Measurements from ENCODE around the gene RALB. TPM values are rescaled to one million over a fixed set of nuclear protein-coding genes. Genes with fewer than 3 reads are reported as not detected.
A peak's percentile ranks its signal among the peaks of the same experiment; 100 is the strongest.
"Not testable (repeated sequence)": the region's sequence is repeated elsewhere in the genome, so short reads cannot be mapped to it uniquely, and the experiment has no call there.

RALB gene
- polyA plus RNA-seq, 1 donor, result 48.5 TPM

- no peak for DNase-seq
These were observed 64.5 kb downstream of the RALB start for GRCh38 chr2:120317180-120317533.

- no peak for DNase-seq
These were observed 65.3 kb downstream of the RALB start for GRCh38 chr2:120317916-120318315.

GRCh38 chr2:120318626-120319025 is 66.0 kb downstream of the RALB start:
- peak; percentile 79 for DNase-seq

- DNase-seq, result no peak
These were observed 66.5 kb downstream of the RALB start for GRCh38 chr2:120319123-120319522.

GRCh38 chr2:120319686-120320317 is 67.2 kb downstream of the RALB start:
- no peak for DNase-seq

- DNase-seq, result no peak
These were observed 67.7 kb downstream of the RALB start for GRCh38 chr2:120320318-120320851.

GRCh38 chr2:120320887-120321556 is 68.4 kb downstream of the RALB start:
- DNase-seq, result not testable (repeated sequence)

- no peak for DNase-seq
These were observed 69.2 kb downstream of the RALB start for GRCh38 chr2:120321721-120322284.

- no peak for DNase-seq
These were observed 69.7 kb downstream of the RALB start for GRCh38 chr2:120322329-120322728.

GRCh38 chr2:120323214-120323613 is 70.6 kb downstream of the RALB start:
- no peak for DNase-seq

GRCh38 chr2:120323807-120324399 is 71.3 kb downstream of the RALB start:
- no peak for DNase-seq

GRCh38 chr2:120324933-120325332 is 72.3 kb downstream of the RALB start:
- no peak for DNase-seq

GRCh38 chr2:120326066-120326465 is 73.4 kb downstream of the RALB start:
- DNase-seq, result no peak

GRCh38 chr2:120330946-120331822 is 78.5 kb downstream of the RALB start:
- no peak for DNase-seq

- no peak for DNase-seq
These were observed 79.3 kb downstream of the RALB start for GRCh38 chr2:120331903-120332302.

GRCh38 chr2:120332384-120332783 is 79.7 kb downstream of the RALB start:
- no peak for DNase-seq

GRCh38 chr2:120334068-120334467 is 81.4 kb downstream of the RALB start:
- no peak for DNase-seq

- DNase-seq, result no peak
These were observed 84.1 kb downstream of the RALB start for GRCh38 chr2:120336749-120337148.

GRCh38 chr2:120338015-120338414 is 85.4 kb downstream of the RALB start:
- DNase-seq, result no peak

GRCh38 chr2:120341977-120342376 is 89.3 kb downstream of the RALB start:
- DNase-seq, result no peak

GRCh38 chr2:120342446-120342845 is 89.8 kb downstream of the RALB start:
- no peak for DNase-seq

- DNase-seq, result no peak
These were observed 90.4 kb downstream of the RALB start for GRCh38 chr2:120343100-120343432.
